Neural cell (in vitro differentiated cells): ENCODE data around the gene KPNA1.
"Not testable (repeated sequence)": the region's sequence is repeated elsewhere in the genome, so short reads cannot be mapped to it uniquely, and the experiment has no call there.

Source experiments
- CTCF ChIP-seq: fragments of 450-650 bp; IDR thresholded peaks from 2 replicates; pipeline ENCODE4 v1.5.1; 2014; ENCODE audit warnings: antibody characterized with exemption, mild to moderate bottlenecking, moderate library complexity; ENCODE audit not compliant: poor library complexity, severe bottlenecking
- EP300 ChIP-seq: fragments of 450-650 bp; conservative IDR thresholded peaks from 2 replicates; pipeline ENCODE4 v1.6.1; 2014; ENCODE audit warnings: antibody characterized with exemption, mild to moderate bottlenecking, moderate library complexity; ENCODE audit not compliant: poor library complexity, severe bottlenecking
- EZH2 ChIP-seq: fragments of 200-600, 300-800 bp; shearing (Covaris generic), sonication (generic); IDR thresholded peaks from 2 replicates; pipeline ENCODE4 v1.6.1; 2014; ENCODE audit warnings: antibody characterized with exemption, low read length, borderline replicate concordance, mild to moderate bottlenecking; ENCODE audit not compliant: insufficient read depth, poor library complexity, severe bottlenecking
- MXI1 ChIP-seq: fragments of 450-650 bp; conservative IDR thresholded peaks from 2 replicates; pipeline ENCODE4 v1.6.1; 2014; ENCODE audit warnings: antibody characterized with exemption, mild to moderate bottlenecking; ENCODE audit not compliant: poor library complexity, severe bottlenecking
- POLR2AphosphoS5 ChIP-seq: IDR thresholded peaks from 2 replicates; pipeline ENCODE4 v1.6.1; 2012
- RAD21 ChIP-seq: fragments of 450-650 bp; conservative IDR thresholded peaks from 2 replicates; pipeline ENCODE4 v1.6.1; 2014; ENCODE audit warnings: antibody characterized with exemption, mild to moderate bottlenecking, moderate library complexity
- REST ChIP-seq: IDR thresholded peaks from 2 replicates; pipeline ENCODE4 v1.6.1; 2012; ENCODE audit warnings: borderline replicate concordance
- SMC3 ChIP-seq: fragments of 450-650 bp; conservative IDR thresholded peaks from 2 replicates; pipeline ENCODE4 v1.6.1; 2014; ENCODE audit warnings: antibody characterized with exemption, mild to moderate bottlenecking, moderate library complexity; ENCODE audit not compliant: poor library complexity
- TAF1 ChIP-seq: IDR thresholded peaks from 2 replicates; pipeline ENCODE4 v1.6.1; 2012; ENCODE audit warnings: low read depth

- not testable (repeated sequence) for TF ChIP-seq CTCF, TAF1, RAD21, POLR2AphosphoS5, EZH2, EP300, REST, SMC3, MXI1
Measured at GRCh38 chr3:122448218-122448617, 66.5 kb downstream of the KPNA1 start.
